DND-41 (cell line): Measurements from ENCODE around the gene PLEKHA3.

Experiments
- CTCF ChIP-seq: IDR thresholded peaks from 2 replicates; pipeline ENCODE4 v1.5.1; 2012; ENCODE audit warnings: borderline replicate concordance, low read length, moderate library complexity, mild to moderate bottlenecking; ENCODE audit not compliant: poor library complexity, severe bottlenecking; ENCODE audit errors: extremely low read depth
- EZH2 ChIP-seq: IDR thresholded peaks from 3 replicates; pipeline ENCODE4 v1.6.1; 2012; ENCODE audit warnings: borderline replicate concordance, low read depth, mild to moderate bottlenecking, moderate library complexity, low read length, inconsistent platforms; ENCODE audit not compliant: severe bottlenecking

GRCh38 chr2:178506949-178507348, 26.7 kb downstream of the PLEKHA3 start:
- TF ChIP-seq EZH2, result no peak
- no peak for TF ChIP-seq CTCF
